ENCODE measurements around the gene GALNT3.

- TF ChIP-seq, protein P1, sequence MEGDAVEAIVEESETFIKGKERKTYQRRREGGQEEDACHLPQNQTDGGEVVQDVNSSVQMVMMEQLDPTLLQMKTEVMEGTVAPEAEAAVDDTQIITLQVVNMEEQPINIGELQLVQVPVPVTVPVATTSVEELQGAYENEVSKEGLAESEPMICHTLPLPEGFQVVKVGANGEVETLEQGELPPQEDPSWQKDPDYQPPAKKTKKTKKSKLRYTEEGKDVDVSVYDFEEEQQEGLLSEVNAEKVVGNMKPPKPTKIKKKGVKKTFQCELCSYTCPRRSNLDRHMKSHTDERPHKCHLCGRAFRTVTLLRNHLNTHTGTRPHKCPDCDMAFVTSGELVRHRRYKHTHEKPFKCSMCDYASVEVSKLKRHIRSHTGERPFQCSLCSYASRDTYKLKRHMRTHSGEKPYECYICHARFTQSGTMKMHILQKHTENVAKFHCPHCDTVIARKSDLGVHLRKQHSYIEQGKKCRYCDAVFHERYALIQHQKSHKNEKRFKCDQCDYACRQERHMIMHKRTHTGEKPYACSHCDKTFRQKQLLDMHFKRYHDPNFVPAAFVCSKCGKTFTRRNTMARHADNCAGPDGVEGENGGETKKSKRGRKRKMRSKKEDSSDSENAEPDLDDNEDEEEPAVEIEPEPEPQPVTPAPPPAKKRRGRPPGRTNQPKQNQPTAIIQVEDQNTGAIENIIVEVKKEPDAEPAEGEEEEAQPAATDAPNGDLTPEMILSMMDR (IDR thresholded peaks at IDR 0.05 in 2 of 3, conservative IDR thresholded peaks at IDR 0.05 in 1 of 3; ENCODE audit: borderline replicate concordance in 1 of 3, insufficient read depth in 1 of 3, low read depth in 2 of 3, low read length in 2 of 3): no peak
- TF ChIP-seq POLR2A (IDR thresholded peaks at IDR 0.05; ENCODE audit: borderline replicate concordance, extremely low read depth, insufficient read depth, insufficient read length) (no peak), EZH2 (IDR thresholded peaks at IDR 0.05) (no peak), MAX (IDR thresholded peaks at IDR 0.05) (no peak), CEBPB (IDR thresholded peaks at IDR 0.05; ENCODE audit: low read depth) (no peak), EZH2phosphoT487 (IDR thresholded peaks at IDR 0.05; ENCODE audit: borderline replicate concordance) (no peak), JUND (IDR thresholded peaks at IDR 0.05) (no peak), EGR1 (IDR thresholded peaks at IDR 0.05; ENCODE audit: low read depth) (no peak), RAD21 (IDR thresholded peaks at IDR 0.05; ENCODE audit: low read depth) (no peak), CBX3 (IDR thresholded peaks at IDR 0.05; ENCODE audit: low read depth) (no peak), TCF7L2 (IDR thresholded peaks at IDR 0.05; ENCODE audit: borderline replicate concordance, extremely low read depth, insufficient read depth, insufficient read length) (no peak)
- TF ChIP-seq, protein P2, sequence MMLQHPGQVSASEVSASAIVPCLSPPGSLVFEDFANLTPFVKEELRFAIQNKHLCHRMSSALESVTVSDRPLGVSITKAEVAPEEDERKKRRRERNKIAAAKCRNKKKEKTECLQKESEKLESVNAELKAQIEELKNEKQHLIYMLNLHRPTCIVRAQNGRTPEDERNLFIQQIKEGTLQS (IDR thresholded peaks at IDR 0.05): no peak
These were observed 964 bp upstream of the GALNT3 start for GRCh38 chr2:165795011-165795410.
